D721Med (cell line): ENCODE data around the gene NCAM2.

Experiments
- DNase-seq: peaks from one replicate; pipeline ENCODE4 v3.0.0; 2011; ENCODE audit warnings: low spot score; ENCODE audit not compliant: insufficient read length
- FAIRE-seq: peaks from 2 replicates; lab custom pipeline; 2011; peaks lifted over from hg19 to GRCh38; lab: Jason Lieb, UNC
- CTCF ChIP-seq: IDR thresholded peaks from 2 replicates; pipeline ENCODE4 v1.5.1; 2012; ENCODE audit warnings: mild to moderate bottlenecking, control low read depth; ENCODE audit not compliant: insufficient read depth; ENCODE audit errors: missing control alignments

The NCAM2 gene

DNA sequence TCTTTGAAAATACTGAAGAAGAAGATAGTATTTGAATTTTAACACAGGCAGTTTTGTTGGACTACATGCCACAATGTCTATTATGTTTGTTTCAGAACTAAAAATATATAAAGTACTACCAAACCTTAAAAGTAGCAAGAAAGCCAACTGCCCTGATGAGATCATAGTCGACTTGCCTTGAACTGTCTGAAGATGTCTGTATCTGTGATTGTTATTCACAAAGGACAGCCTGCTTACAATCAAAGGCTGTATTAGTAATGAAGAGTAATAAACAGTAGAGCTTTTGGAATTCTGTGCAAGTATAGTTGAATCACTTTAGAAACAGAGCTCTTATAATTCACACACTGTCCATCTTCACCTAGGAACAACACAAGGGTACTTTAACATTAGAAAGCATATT is 228.3 kb downstream of the NCAM2 start:
- no peak for TF ChIP-seq CTCF
- DNase-seq (no peak), FAIRE-seq (no peak)

DNA sequence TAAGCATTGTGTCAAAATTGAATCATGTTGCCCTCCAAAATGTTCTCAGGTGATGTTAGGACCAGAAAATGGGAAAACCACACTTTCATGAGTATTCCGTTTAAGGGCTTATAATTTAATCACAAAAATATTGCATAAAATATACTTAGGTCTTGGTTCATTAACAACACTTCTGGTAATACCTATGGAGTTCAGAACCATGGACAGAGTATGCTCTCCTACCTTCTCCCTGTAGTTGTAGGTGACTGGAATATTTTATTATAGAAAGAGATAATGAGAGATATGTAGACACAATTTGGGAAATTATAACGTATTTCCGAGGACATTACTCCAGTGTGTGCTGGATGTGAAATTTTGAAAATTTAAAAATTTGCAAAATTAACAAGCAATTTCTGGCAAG is 232.5 kb downstream of the NCAM2 start:
- FAIRE-seq: no peak
- no peak for DNase-seq

DNA sequence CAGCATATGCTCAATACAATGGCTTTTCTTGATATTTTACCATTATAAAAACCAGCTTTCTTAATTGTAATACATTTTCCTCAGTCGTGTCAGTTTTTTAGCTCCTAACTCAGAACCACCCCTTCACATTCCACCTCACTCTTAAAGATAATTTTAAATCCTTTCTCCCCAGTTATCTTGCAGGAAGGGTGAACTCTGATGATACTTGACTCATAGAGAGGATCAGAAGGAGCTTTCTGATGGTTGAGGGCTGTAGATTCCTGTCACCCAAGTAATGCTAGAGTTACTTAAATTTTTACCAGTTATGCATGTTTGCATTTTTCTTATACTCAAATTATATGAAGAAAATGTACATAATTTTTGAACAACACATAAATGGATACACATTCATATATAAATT is 233.7 kb downstream of the NCAM2 start:
- TF ChIP-seq CTCF: no peak
- FAIRE-seq (no peak), DNase-seq (no peak)

More for the DNA sequence above, 232.5 kb downstream of the NCAM2 start:
- TF ChIP-seq CTCF: no peak

DNA sequence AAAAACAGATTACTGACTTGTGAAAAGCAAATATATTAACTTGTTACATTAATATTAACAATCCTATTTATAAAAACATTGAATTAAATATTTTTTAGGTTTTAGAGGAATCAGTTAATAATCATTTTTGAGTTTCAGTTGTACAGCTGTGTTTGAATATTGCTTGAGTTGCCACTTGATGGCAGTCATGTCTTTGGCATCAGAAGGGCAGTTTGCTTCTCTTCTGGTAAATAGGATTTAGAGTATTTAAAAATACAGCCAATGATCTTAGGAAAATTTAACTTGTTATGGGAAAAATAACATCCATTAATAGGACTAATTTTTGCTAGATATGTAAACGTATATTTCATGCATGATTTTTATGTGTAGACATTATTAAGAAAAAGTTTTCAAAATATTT is 234.1 kb downstream of the NCAM2 start:
- no peak for DNase-seq
- peak; percentile 89 for TF ChIP-seq CTCF
- peak; percentile 16 for FAIRE-seq

GRCh38 chr21:21233051-21233450 is 234.8 kb downstream of the NCAM2 start:
- FAIRE-seq (no peak), DNase-seq (no peak)
- no peak for TF ChIP-seq CTCF

- DNase-seq: no peak
- TF ChIP-seq CTCF: no peak
- FAIRE-seq: peak; percentile 98
Observed at GRCh38 chr21:21236996-21237395, 238.8 kb downstream of the NCAM2 start.

DNA sequence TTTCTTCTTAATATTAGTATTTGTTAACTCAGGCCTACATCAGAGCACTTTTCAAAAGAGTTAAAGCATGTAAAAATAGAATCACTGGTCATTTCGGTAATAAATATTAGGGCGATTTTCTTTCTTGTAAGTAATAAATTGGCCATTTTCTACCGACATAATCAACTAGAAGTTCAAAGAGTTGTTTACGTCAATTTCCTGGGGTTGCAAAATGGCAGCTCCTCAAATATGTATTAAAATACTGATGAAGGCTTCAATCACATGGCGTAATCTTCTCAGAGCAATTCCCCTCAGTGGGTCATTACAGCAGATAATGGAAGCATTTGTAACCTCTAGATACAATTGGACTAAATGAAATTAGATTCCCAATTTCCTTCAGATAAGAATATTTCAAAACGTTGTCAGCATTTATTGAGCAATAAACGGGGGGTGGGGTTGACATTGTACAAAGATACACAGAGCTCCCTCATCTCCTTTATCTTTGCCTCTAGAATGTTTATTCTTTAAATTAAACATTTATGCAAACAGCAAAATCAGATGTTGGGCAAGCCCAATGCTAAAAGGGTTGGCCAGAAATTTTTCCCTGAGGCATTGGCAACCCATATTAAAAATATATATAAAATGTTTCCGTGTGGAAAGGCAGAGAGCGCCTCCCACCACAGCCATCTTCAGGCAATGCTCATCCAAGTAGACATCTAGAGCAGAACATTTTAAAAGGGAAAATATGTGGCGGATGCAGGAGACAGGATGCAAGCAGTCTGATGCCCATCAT is 240.6 kb downstream of the NCAM2 start:
- no peak for TF ChIP-seq CTCF
- no peak for FAIRE-seq

More for the DNA sequence above, 240.6 kb downstream of the NCAM2 start:
- DNase-seq: no peak
